SU-DHL-6 (cell line): ENCODE measurements around the gene TRPV4.

ENCODE experiments used
- EZH2phosphoT487 ChIP-seq: fragments of 200-600 bp; sonication (generic), shearing (Covaris generic); conservative IDR thresholded peaks from 2 replicates; pipeline ENCODE4 v1.6.1; 2018; ENCODE audit warnings: mild to moderate bottlenecking, antibody characterized with exemption, low read length, moderate library complexity, mixed read lengths
- TF ChIP-seq, protein P1 (sequence below): fragments of 200-600 bp; sonication (generic); IDR thresholded peaks from one replicate; pipeline ENCODE4 v1.5.1; 2017; ENCODE audit warnings: antibody characterized with exemption, mild to moderate bottlenecking, low read length, moderate library complexity; ENCODE audit not compliant: insufficient read depth, poor library complexity, severe bottlenecking

DNA sequence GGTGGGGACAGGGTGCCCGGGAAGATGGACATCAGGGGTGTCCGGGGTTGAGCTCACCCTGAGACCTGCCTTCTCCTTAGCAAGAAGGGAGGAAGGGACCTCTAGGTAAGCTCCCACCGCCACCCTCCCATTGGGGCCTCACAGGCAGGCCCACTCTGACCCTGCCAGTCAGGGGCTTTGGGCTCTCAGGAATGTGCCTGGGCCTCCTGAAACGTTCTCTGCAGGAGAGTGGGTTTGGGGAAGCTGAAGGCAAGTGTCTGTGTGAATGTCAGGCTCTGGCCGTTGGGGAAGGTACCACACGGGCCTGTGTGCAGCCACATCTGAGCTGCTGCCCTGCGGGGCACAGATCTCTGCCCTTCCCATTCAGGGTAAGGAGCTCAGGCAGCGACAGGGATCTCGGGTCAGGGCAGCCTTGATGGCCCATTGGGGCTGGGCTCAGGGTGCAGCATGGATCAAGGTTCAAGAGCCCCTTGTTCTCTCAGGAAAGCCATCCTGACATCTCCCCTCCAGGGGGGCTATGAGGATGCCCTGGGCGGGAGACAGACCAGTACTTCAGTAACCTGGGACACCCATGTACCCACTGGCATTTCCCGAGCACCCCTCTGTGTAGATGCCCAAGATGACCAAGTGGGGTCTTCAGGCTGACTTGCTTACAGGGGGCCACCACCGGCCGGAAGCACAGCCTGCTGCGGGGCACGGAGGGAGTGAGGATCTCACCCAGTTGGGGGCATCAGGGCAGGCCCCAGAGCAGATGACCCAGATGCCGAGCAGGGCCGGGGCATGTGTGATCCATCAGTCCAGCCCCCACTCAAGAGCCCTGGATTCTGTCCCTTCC, 89.9 kb downstream of the TRPV4 start:
- TF ChIP-seq, protein P1, sequence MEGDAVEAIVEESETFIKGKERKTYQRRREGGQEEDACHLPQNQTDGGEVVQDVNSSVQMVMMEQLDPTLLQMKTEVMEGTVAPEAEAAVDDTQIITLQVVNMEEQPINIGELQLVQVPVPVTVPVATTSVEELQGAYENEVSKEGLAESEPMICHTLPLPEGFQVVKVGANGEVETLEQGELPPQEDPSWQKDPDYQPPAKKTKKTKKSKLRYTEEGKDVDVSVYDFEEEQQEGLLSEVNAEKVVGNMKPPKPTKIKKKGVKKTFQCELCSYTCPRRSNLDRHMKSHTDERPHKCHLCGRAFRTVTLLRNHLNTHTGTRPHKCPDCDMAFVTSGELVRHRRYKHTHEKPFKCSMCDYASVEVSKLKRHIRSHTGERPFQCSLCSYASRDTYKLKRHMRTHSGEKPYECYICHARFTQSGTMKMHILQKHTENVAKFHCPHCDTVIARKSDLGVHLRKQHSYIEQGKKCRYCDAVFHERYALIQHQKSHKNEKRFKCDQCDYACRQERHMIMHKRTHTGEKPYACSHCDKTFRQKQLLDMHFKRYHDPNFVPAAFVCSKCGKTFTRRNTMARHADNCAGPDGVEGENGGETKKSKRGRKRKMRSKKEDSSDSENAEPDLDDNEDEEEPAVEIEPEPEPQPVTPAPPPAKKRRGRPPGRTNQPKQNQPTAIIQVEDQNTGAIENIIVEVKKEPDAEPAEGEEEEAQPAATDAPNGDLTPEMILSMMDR: no peak
- TF ChIP-seq EZH2phosphoT487: no peak
